Measurements from ENCODE around the gene MAPK8IP1.

Gene MAPK8IP1

GRCh38 chr11:45909594-45910475, 24.4 kb downstream of the MAPK8IP1 start:
- DNase-seq (ENCODE audit: low read depth), result no peak

GRCh38 chr11:45910623-45911022, 25.2 kb downstream of the MAPK8IP1 start:
- no peak for DNase-seq (ENCODE audit: low read depth)

GRCh38 chr11:45913514-45913913, 28.1 kb downstream of the MAPK8IP1 start:
- DNase-seq (ENCODE audit: low read depth), result no peak

DNA sequence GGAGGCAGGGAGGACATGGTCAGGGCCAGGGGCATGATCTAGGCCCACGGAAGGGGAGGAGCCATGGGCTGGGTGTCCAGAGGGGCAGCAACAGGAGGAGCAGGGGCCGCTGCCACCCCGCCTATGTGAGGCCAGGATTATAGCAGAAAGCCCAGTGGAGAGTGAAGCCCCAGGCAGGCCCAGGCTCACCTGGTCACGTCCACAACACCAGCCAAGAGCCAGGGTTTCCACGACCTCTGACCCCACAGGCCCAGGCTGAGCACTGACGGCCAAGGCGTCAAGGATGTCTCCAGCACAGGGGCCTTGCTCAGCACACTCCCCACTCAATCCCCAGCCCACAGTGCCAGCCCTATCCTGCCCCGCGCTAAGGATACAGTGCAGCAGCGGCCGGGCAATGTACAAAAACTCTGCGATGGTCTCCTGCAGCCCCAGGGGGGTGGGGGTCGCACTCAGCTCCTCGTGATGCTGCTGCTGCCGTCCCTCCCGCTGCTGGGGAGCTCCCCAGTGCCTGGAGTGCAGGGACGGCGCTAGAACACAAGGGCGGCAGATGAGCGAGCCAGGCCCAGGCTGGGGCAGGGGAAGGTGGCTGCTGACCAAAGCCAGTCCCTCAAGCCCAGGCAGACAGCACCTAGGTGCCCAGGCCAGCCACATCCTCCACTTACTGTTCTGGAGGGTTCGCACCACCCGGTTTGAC, 28.6 kb downstream of the MAPK8IP1 start:
- no peak for DNase-seq (ENCODE audit: low read depth)

- no peak for DNase-seq (ENCODE audit: low read depth)
Observed at GRCh38 chr11:45915446-45915845, 30.0 kb downstream of the MAPK8IP1 start.

DNA sequence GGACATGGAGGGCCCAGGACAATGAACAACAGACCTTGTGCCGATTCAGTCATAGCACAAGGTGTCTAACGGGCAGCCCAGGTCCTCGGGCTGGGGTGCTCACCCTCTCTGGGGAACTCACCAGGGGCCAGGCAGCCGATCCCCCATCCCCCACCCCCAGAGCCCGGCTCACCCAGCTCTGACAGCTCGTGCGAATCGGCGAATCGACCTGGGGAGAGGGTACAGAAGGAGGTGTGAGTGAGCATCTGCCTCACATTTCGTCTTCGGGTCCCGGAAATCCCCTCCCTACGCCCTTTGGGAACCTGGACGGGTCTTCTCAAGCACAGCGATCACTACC, 31.8 kb downstream of the MAPK8IP1 start:
- no peak for DNase-seq (ENCODE audit: low read depth)

DNA sequence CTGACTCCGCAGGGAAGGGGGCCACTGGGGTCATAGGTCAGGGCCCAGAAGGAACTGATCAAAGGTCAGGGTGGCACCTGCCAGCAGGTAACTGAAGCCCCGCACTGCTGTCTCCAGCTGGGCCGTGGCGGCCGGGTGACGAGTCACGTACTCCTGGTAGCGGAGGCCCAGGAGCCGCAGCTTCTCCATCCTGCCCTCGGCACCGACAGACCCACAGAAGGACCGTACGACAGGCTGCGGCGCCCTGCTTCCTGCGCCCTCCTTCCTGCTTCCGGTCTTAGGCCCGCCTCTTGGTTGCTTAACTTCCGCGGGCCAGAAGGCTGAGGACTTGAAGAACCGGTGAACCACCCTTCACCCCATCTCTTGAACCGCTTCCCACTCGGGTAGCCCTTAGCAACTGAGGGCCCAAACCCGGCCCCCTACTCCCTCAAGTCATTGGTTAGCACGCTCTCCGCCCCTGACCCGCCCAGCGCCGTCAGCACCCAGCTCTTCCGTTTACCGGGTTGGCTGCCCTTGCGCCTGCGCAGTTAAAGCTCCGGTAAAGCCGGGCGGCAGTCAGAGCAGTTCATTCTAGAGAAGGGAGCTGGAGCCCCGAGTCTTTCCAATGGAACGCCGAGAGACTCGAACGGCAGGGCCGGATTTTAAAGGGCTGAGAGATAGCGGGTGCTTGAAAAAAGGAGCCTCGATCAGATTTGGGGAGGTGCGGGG, 32.3 kb downstream of the MAPK8IP1 start, which contains the start of gene PEX16:
Gene PEX16 (minus strand): TSS at position 255 of the 708 bp plus-strand sequence. CDS start 66 bp downstream, at position 189.
- peak; percentile 99 for DNase-seq (ENCODE audit: low read depth)

DNA sequence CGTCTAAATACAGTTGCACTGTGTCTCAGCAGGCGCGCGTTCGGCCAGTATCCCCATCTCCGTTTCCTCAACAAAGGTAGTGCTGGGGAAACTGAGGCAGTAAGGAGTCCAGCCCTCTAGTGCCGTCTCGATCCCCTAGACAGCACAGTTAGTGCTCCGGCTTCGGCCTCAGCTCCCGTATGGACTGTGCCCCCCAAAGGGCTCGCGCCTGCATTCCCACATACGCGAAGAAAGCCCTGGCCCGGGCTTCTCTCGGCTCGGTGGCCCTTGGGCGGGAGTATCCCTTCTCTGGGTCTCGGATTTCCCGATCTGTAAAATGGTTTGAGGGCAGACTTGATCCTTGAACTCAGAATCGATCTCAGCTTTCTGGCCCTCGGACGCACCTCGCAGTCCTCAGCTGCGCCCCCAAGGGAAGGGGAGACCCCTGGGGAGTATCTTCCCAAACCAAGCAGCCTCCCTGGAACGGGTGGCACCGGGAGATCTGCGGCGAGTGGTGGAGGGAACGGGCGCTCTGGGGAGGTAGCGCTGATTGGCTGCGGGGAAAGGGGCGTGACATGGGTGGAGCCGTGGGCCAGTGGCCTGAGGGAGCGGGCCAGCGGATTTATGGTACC, 33.0 kb downstream of the MAPK8IP1 start:
- DNase-seq (ENCODE audit: low read depth), result peak; percentile 82

DNA sequence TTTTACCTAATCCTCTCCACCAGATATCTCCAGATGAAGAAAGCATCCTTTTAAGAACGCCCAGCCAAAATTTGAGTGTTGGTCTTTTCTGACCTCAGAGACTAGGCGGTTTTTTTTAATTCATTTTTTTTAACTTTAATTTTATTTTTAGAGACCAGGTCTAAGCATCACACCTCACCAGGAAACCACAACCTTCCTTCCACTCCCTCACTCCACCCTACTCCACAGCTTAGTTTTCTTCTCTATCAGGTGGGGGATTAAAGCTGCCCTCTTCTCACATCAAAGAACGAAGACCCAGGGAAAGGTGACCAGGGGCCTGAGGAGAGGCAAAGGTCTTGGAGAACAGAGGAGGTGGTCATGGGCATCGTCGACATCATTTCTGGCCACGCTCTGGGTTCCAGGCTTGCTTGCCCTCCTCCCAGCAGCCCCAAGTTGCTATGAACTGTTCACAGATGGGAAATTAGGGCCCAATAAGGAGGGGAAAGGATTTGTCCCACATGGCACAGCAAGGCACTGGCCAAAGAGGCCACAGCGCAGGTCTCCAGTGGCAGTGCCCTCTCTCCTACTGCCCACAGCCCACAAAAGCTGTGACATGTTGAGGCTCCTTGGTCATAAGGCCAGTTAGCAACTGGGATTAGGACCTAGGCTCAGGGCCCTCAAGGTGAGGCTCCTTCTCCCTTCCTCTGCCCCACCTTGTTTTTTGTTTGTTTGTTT, 33.7 kb downstream of the MAPK8IP1 start:
- DNase-seq (ENCODE audit: low read depth), result no peak

DNA sequence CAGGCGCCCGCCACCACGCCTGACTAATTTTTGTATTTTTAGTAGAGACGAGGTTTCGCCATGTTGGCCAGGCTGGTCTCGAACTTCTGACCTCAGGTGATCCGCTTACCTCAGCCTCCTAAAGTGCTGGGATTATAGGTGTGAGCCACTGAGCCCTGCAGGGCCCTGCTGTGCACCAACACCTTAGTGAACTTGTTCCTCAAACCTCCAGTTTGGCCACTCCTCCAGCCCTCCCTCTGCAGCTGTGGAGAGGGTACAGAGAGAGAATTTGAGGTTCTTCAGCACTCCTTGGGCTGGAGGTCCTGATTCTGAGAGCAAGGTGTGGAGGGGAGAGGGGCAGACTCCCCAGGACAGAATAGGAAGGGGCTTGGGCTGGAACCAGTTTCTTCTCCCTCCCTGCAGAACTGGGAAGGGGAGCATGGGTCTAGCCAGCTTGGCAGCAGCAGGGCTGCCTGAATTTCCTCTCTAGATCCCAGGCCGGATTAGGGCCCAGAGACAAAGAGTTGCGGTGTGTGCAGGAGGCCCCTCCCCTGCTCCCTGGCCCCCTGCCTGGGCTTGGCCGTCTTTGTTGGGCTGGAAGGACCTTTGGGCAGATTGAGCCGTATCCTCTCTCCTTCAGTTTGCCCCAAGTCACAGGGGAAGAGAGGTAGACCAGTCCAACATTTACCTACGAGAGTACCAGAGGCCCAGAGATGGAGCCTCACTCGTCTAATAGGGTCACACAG, 34.5 kb downstream of the MAPK8IP1 start:
- DNase-seq (ENCODE audit: low read depth), result no peak

DNA sequence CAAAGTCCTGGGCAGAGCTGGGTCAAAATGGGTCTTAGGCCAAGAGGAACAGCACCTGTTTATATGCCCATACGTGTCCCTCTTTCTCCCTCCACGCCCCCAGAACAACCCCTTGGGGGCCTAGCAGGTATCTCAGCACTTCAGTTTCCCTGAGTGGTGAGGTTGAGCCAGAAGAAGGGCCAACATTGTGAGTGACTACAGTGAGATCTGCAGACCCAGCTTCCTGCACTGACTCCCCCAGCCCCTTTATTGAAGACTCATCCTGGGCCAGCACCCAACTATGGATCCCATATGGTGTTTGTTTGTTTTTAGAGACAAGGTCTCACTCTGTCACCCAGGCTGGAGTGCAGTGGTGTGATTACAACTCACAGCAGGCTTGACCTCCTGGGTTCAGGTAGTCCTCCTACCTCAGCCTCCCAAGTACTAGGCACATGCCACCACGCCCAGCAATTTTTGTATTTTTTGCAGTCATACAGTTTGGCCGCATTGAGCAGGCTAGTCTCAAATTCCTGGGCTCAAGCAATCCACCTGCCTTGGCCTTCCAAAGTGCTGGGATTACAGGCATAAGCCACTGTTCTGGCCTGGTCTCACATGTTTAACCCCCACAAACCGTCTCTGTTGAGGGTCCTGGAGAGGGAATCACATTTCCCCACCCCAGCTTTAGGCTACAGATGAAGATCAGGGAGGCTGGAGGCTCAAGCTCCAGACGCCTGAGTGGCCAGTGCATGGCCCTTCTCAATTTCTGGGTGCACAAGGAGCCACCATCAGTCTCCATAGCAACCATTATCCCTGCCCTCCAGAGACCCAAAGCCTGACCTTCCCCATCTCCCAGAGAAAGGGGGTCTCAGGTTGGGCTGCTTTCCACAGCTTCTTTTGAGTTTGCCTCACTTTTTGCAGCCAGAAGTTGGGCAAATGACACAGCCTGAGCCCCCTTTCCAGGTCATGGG, 35.4 kb downstream of the MAPK8IP1 start:
- no peak for DNase-seq (ENCODE audit: low read depth)

- no peak for DNase-seq (ENCODE audit: low read depth)
Observed at GRCh38 chr11:45921561-45922424, 36.3 kb downstream of the MAPK8IP1 start.

GRCh38 chr11:45922425-45923082, 37.1 kb downstream of the MAPK8IP1 start, which contains the start of gene LARGE2:
TSS of gene LARGE2 (plus strand) at chr11:45922656. CDS start at chr11:45922883, 227 bp downstream.
- no peak for DNase-seq (ENCODE audit: low read depth)

GRCh38 chr11:45924036-45924915, 38.8 kb downstream of the MAPK8IP1 start:
- no peak for DNase-seq (ENCODE audit: low read depth)

DNA sequence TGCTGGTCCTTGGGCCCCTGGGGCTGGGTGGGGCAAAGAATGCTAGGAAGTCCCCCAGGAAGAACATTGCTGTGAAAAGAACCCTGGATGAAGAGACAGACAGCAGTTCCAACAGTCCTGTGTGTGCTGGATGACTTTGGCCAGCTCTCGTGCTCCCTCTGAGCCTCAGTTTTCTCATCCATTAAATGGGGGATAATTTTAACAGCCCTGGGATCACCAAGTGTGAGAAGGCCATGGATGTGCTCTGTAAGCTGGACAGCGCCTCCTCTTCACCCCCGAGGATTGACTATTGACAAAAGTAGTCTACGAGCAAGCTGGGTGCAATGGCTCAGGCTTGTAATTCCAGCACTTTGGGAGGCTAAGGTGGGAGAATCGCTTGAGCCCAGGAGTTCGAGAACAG, 39.5 kb downstream of the MAPK8IP1 start:
- DNase-seq (ENCODE audit: low read depth), result no peak

DNA sequence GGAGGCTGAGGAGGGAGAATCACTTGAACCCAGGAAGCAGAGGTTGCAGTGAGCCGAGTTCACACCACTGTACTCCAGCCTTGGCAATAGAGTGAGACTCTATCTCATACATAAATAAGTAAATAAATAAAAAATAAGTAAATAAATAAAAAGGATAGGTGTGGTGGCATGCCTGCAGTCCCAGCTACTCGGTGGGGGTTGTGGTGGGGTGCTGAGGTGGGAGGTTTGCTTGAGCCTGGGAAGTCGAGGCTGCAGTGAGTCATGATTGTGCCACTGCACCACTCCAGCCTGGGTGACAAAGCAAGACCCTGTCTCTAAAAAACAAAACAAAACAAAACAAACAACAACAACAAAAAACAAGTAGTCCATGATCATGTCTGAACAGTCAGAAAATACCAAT, 40.1 kb downstream of the MAPK8IP1 start:
- no peak for DNase-seq (ENCODE audit: low read depth)

GRCh38 chr11:45926001-45926401, 40.5 kb downstream of the MAPK8IP1 start:
- no peak for DNase-seq (ENCODE audit: low read depth)
